ENCODE measurements around the gene RCBTB1.
"Not testable (repeated sequence)": the region's sequence is repeated elsewhere in the genome, so short reads cannot be mapped to it uniquely, and the experiment has no call there.

GRCh38 chr13:49565461-49565860 lies 19.9 kb downstream of the RCBTB1 start:
- not testable (repeated sequence) for TF ChIP-seq CTCF (conservative IDR thresholded peaks at IDR 0.05); ZFX (IDR thresholded peaks at IDR 0.05)

All from C4-2B (cell line).